ENCODE results near the gene COPS4. TPM values are rescaled to one million over a fixed set of nuclear protein-coding genes. Genes with fewer than 3 reads are reported as not detected.

COPS4 gene
- total and polyA plus RNA-seq, 2 of the 8 experiments (the other 6 are each of a cell fraction or from before 2014, with no cell fraction given), result 14.9 to 28.3 TPM

GRCh38 chr4:83067058-83067639 lies 32.2 kb downstream of the COPS4 start (continued):
- TF ChIP-seq SIN3A (conservative IDR thresholded peaks at IDR 0.05 in 1 of 2, IDR thresholded peaks at IDR 0.05 in 1 of 2; ENCODE audit: low read depth in 1 of 2, low read length in 2 of 2) (no peak), SP4 (IDR thresholded peaks at IDR 0.05; ENCODE audit: low read length) (no peak), ATF3 (IDR thresholded peaks at IDR 0.05; ENCODE audit: insufficient read depth, low read depth, low read length) (no peak), NRF1 (IDR thresholded peaks at IDR 0.05; ENCODE audit: low read depth, low read length) (no peak)
